Kidney (tissue), 14 donors: ENCODE results near the gene CUEDC2. TPM values are rescaled to one million over a fixed set of nuclear protein-coding genes. Genes with fewer than 3 reads are reported as not detected.

ENCODE experiments used
- DNase-seq, 5 donors: peaks; one replicate each; pipeline ENCODE4 v3.0.0-alpha.2; 2013 to 2020
- FAIRE-seq: peaks from 2 replicates; lab custom pipeline; 2012; peaks lifted over from hg19 to GRCh38; lab: Jason Lieb, UNC
- H3K27ac ChIP-seq, 2 donors: one replicate each; pipeline ENCODE4 v1.7.0; 2013; ENCODE audit warnings: low read depth in 2 of 2, low read length in 2 of 2, inconsistent platforms in 1 of 2
- H3K27me3 ChIP-seq: one replicate; pipeline ENCODE4 v1.7.1; 2013; ENCODE audit warnings: low read length, inconsistent platforms; ENCODE audit not compliant: control insufficient read depth, insufficient read depth
- H3K36me3 ChIP-seq, 3 donors: one replicate each; pipeline versions ENCODE4 v1.7.0 to v1.7.1; 2013; ENCODE audit warnings: low read length in 3 of 3, control low read depth in 1 of 3, inconsistent platforms in 1 of 3; ENCODE audit not compliant: insufficient read depth in 3 of 3, control insufficient read depth in 2 of 3
- H3K4me1 ChIP-seq, 3 donors: one replicate each; pipeline versions ENCODE4 v1.7.0 to v1.7.1; 2013; ENCODE audit warnings: low read length in 3 of 3, inconsistent platforms in 1 of 3, low read depth in 1 of 3; ENCODE audit not compliant: control insufficient read depth in 2 of 3, insufficient read depth in 2 of 3
- H3K4me3 ChIP-seq, 3 donors: one replicate each; pipeline versions ENCODE4 v1.7.0 to v1.8.1; 2013; ENCODE audit warnings: low read length in 3 of 3, control low read depth in 1 of 3, inconsistent platforms in 1 of 3
- H3K9ac ChIP-seq, 3 donors: one replicate each; pipeline versions ENCODE4 v1.7.0 to v1.7.1; 2013; ENCODE audit warnings: low read length in 3 of 3, control low read depth in 1 of 3, inconsistent platforms in 1 of 3
- H3K9me3 ChIP-seq, 3 donors: one replicate each; pipeline versions ENCODE4 v1.7.0 to v1.7.1; 2013; ENCODE audit warnings: low read length in 3 of 3, control low read depth in 1 of 3, inconsistent platforms in 1 of 3; ENCODE audit not compliant: control insufficient read depth in 2 of 3, insufficient read depth in 1 of 3
- CTCF ChIP-seq: IDR thresholded peaks from 3 replicates; pipeline ENCODE4 v1.5.1; 2012; ENCODE audit warnings: mild to moderate bottlenecking, moderate library complexity, borderline replicate concordance; ENCODE audit not compliant: insufficient read depth; ENCODE audit errors: extremely low read depth
- intact Hi-C: fragments of 100-400 bp; cut with DNase I; formaldehyde crosslinking; loops from one replicate; pipeline ENCODE4 v1.11.1; 2022
- polyA plus RNA-seq: library from polyadenylated mRNA; stranded (reverse); fragments of 350-450 nt; fragmentation: Illumina TruSeq; extraction: RNeasy Lipid Tissue Mini Kit (QIAGEN cat#74804); gene quantifications from one replicate; pipeline ENCODE4 v1.2.3, GENCODE V29; 2014; ENCODE audit warnings: low read depth, low replicate concordance; ENCODE audit not compliant: insufficient read depth
- total RNA-seq: library from RNA; stranded (reverse); fragmentation: NEBNext Ultra II Directional; extraction: Animal tissue kit (Norgen Biotek cat#: 25700); gene quantifications from one replicate; pipeline ENCODE4 v1.2.1, GENCODE V29; 2021
- donor health status: control.
- donor health status: control.
- donor health status: control.
- donor health status: control.
- donor health status: control.
- donor health status: DM: yes; HTN: yes; CAD: no.
- donor health status: Normal renal cell carcinoma (clear cell type).

The CUEDC2 gene
- total and polyA plus RNA-seq, 2 donors from 2014 or later: 50.9 to 117 TPM

- Histone ChIP-seq H3K27me3 (peaks cover 3% of the 10 kb centered on the region), H3K9ac (peak overlapping the region in 1 of 3 donors; percentile 53), H3K27ac (no peak overlapping the region), H3K4me1 (peaks cover 0 to 29% (median 11%) of the 10 kb centered on the region in 3 donors), H3K9me3 (no peaks in the 10 kb centered on the region), H3K36me3 (peaks cover 0 to 10% (median 0%) of the 10 kb centered on the region in 3 donors), H3K4me3 (peak overlapping the region; percentile 78 to 98 (median 96))
- TF ChIP-seq CTCF: no peak
- FAIRE-seq (no peak), DNase-seq (peak in 4 of 5 donors; percentile 60 to 87 (median 72))
- intact Hi-C loops: no loop called here
Observed at GRCh38 chr10:102419269-102420180, 12.8 kb downstream of the CUEDC2 start.

- peak within 1 kb of the TSS; percentile 78 to 98 (median 96) for H3K4me3 ChIP-seq
- no peak for TF ChIP-seq CTCF
- H3K4me1 ChIP-seq: peaks cover 0 to 27% (median 11%) of the 10 kb centered on the region in 3 donors
- H3K27ac ChIP-seq: no peak within 1 kb of the TSS
- DNase-seq: peak in 2 of 5 donors; percentile 28 to 72
- H3K9ac ChIP-seq: peak within 1 kb of the TSS in 1 of 3 donors; percentile 53
- H3K27me3 ChIP-seq: peaks cover 3% of the 10 kb centered on the region
- intact Hi-C loops: no loop called here
- FAIRE-seq: no peak
- H3K36me3 ChIP-seq: peaks cover 0 to 5% (median 0%) of the 10 kb centered on the region in 3 donors
- H3K9me3 ChIP-seq: no peaks in the 10 kb centered on the region
Observed at GRCh38 chr10:102418622-102419268, 13.6 kb downstream of the CUEDC2 start, which contains the start of gene PSD. Gene PSD, minus strand, starts transcription at chr10:102418785. Its CDS starts 1,747 bp downstream, at chr10:102417038.

- no peak overlapping the region for H3K4me3 ChIP-seq
- no peak overlapping the region for H3K9ac ChIP-seq
- TF ChIP-seq CTCF: no peak
- intact Hi-C loops: no loop called here
- H3K36me3 ChIP-seq: no peaks in the 10 kb centered on the region
- DNase-seq (no peak), FAIRE-seq (no peak)
- no peaks in the 10 kb centered on the region for H3K9me3 ChIP-seq
- H3K27me3 ChIP-seq: peaks cover 3% of the 10 kb centered on the region
- H3K4me1 ChIP-seq: peaks cover 0 to 14% (median 6%) of the 10 kb centered on the region in 3 donors
- H3K27ac ChIP-seq: no peak overlapping the region
Observed at GRCh38 chr10:102416695-102417094, 15.7 kb downstream of the CUEDC2 start.
